ENCODE data around the gene YAP1. TPM values are rescaled to one million over a fixed set of nuclear protein-coding genes. Genes with fewer than 3 reads are reported as not detected.

YAP1 gene
- polyA plus RNA-seq, 1 experiment = 139 TPM

- ChIA-PET POLR2A (interaction anchor here (0.7 kb wide), 1 partner anchor 408 kb away, joined by 5 read pairs; no protein-coding TSS in a partner anchor), CTCF (interaction anchor here (1.2 kb wide), 1 partner anchor 91 kb away, joined by 3 read pairs; no protein-coding TSS in a partner anchor)
- TF ChIP-seq, protein P1, sequence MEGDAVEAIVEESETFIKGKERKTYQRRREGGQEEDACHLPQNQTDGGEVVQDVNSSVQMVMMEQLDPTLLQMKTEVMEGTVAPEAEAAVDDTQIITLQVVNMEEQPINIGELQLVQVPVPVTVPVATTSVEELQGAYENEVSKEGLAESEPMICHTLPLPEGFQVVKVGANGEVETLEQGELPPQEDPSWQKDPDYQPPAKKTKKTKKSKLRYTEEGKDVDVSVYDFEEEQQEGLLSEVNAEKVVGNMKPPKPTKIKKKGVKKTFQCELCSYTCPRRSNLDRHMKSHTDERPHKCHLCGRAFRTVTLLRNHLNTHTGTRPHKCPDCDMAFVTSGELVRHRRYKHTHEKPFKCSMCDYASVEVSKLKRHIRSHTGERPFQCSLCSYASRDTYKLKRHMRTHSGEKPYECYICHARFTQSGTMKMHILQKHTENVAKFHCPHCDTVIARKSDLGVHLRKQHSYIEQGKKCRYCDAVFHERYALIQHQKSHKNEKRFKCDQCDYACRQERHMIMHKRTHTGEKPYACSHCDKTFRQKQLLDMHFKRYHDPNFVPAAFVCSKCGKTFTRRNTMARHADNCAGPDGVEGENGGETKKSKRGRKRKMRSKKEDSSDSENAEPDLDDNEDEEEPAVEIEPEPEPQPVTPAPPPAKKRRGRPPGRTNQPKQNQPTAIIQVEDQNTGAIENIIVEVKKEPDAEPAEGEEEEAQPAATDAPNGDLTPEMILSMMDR (IDR thresholded peaks at IDR 0.05; ENCODE audit: insufficient read depth, low read depth, low read length) = no peak
- Histone ChIP-seq H3K36me3 (ENCODE audit: control insufficient read depth, insufficient read depth, low read length) (0 out of 2 replicates have a peak, but pooled peaks cover 3% of the 10 kb centered on the region), H3K4me3 (ENCODE audit: low read depth, low read length) (no peak overlapping the region), H3K27me3 (ENCODE audit: control insufficient read depth, insufficient read depth, low read length) (no peaks in the 10 kb centered on the region)
- no peak for DNase-seq (ENCODE audit: low read depth)
Observed at GRCh38 chr11:102220728-102221467, 110.7 kb downstream of the YAP1 start.

- DNase-seq (ENCODE audit: low read depth) = no peak
- POLR2A ChIA-PET = no interaction called here
Observed at GRCh38 chr11:102223859-102224258, 113.6 kb downstream of the YAP1 start.

GRCh38 chr11:102225689-102226568 lies 115.7 kb downstream of the YAP1 start:
- no peaks in the 10 kb centered on the region for H3K27me3 ChIP-seq (ENCODE audit: control insufficient read depth, insufficient read depth, low read length)
- ChIA-PET CTCF (interaction anchor here (0.6 to 1.2 kb wide), 2 partner anchors 54 to 1439 kb away, joined by 3 to 4 read pairs; no protein-coding TSS in a partner anchor), POLR2A (no interaction called here)
- H3K36me3 ChIP-seq (ENCODE audit: control insufficient read depth, insufficient read depth, low read length) = peaks cover 6% of the 10 kb centered on the region
- peak; percentile 76 for DNase-seq (ENCODE audit: low read depth)
- TF ChIP-seq, protein P1 (IDR thresholded peaks at IDR 0.05; ENCODE audit: insufficient read depth, low read depth, low read length) = no peak
- H3K4me3 ChIP-seq (ENCODE audit: low read depth, low read length) = no peak overlapping the region

More at GRCh38 chr11:102223859-102224258, 113.6 kb downstream of the YAP1 start:
- no peak overlapping the region for H3K4me3 ChIP-seq (ENCODE audit: low read depth, low read length)
- H3K36me3 ChIP-seq (ENCODE audit: control insufficient read depth, insufficient read depth, low read length) = peaks cover 4% of the 10 kb centered on the region
- no peaks in the 10 kb centered on the region for H3K27me3 ChIP-seq (ENCODE audit: control insufficient read depth, insufficient read depth, low read length)
- CTCF ChIA-PET = interaction anchor here (0.6 kb wide), 1 partner anchor 70 kb away, joined by 3 read pairs; no protein-coding TSS in a partner anchor
- TF ChIP-seq, protein P1 (IDR thresholded peaks at IDR 0.05; ENCODE audit: insufficient read depth, low read depth, low read length) = no peak

GRCh38 chr11:102226702-102227490 lies 116.6 kb downstream of the YAP1 start:
- POLR2A ChIA-PET = no interaction called here
- CTCF ChIA-PET = interaction anchor here (0.6 to 1.2 kb wide), 2 partner anchors 53 to 1438 kb away, joined by 3 to 4 read pairs; no protein-coding TSS in a partner anchor
- no peak overlapping the region for H3K4me3 ChIP-seq (ENCODE audit: low read depth, low read length)

More at GRCh38 chr11:102226702-102227490, 116.6 kb downstream of the YAP1 start:
- TF ChIP-seq, protein P1 (IDR thresholded peaks at IDR 0.05; ENCODE audit: insufficient read depth, low read depth, low read length) = no peak
- no peak for DNase-seq (ENCODE audit: low read depth)
- Histone ChIP-seq H3K27me3 (ENCODE audit: control insufficient read depth, insufficient read depth, low read length) (no peaks in the 10 kb centered on the region), H3K36me3 (ENCODE audit: control insufficient read depth, insufficient read depth, low read length) (peaks cover 6% of the 10 kb centered on the region)
